Bronchial epithelial cell (primary cell): ENCODE data around the gene TGFB3. TPM values are rescaled to one million over a fixed set of nuclear protein-coding genes. Genes with fewer than 3 reads are reported as not detected.
"Not testable (repeated sequence)": the region's sequence is repeated elsewhere in the genome, so short reads cannot be mapped to it uniquely, and the experiment has no call there.

ENCODE experiments used
- DNase-seq: peaks from one replicate; pipeline ENCODE4 v3.0.0-alpha.2; 2010; ENCODE audit warnings: low read depth
- FAIRE-seq: peaks from 2 replicates; lab custom pipeline; 2011; peaks lifted over from hg19 to GRCh38; lab: Jason Lieb, UNC
- H3K27me3 ChIP-seq: 2 replicates; pipeline ENCODE4 v1.5.1; 2011; ENCODE audit warnings: low read length; ENCODE audit not compliant: control insufficient read depth, insufficient read depth
- H3K36me3 ChIP-seq: 2 replicates; pipeline ENCODE4 v1.5.1; 2011; ENCODE audit warnings: low read length; ENCODE audit not compliant: control insufficient read depth, insufficient read depth
- H3K4me3 ChIP-seq: 2 replicates; pipeline ENCODE4 v1.5.1; 2011; ENCODE audit warnings: mild to moderate bottlenecking, low read depth, low read length, control low read depth
- CTCF ChIP-seq: IDR thresholded peaks from 2 replicates; pipeline ENCODE4 v1.5.1; 2011; ENCODE audit warnings: mild to moderate bottlenecking, moderate library complexity, low read length, control low read depth, inconsistent platforms; ENCODE audit not compliant: insufficient read depth, severe bottlenecking
- total RNA-seq: library from RNA; depleted of rRNA; stranded (reverse); fragments of >200 nt; gene quantifications from 2 replicates; pipeline ENCODE4 v1.2.1, GENCODE V29; 2014

The TGFB3 gene
- total RNA-seq, 1 donor from 2014 or later = 1.3 TPM

DNA sequence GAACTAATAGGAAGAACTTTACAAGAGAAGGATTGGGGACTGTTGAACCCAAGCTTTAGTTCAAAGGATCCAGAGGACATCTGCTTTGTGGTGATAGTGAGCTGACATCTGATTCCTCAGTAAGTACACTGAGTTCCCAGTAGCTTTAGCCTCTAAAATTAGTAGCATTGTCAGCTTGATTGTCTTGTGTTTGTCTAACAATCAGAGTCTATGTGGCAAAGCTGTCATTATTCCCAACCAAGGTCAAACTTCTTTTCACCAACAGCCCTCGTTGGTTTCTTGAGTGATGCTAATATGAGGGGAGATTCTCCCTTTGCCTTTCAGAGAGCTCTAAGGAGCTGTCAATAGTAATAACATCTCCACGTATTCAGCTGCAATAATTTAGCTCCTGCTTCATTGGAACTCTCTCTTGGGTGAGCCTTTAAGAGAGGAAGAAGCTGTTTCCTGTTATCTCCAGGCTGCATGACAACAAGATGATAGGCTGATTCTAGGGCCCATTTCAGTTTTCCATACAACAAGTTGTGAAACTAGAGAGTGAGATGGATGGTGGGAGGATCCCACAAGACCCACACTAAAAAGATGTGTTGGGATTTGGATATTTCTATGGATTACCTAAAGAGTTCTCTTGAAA, 46.7 kb downstream of the TGFB3 start:
- FAIRE-seq = no peak
- Histone ChIP-seq H3K27me3 (no peaks in the 10 kb centered on the region), H3K36me3 (no peaks in the 10 kb centered on the region), H3K4me3 (no peak overlapping the region)
- no peak for DNase-seq
- no peak for TF ChIP-seq CTCF

DNA sequence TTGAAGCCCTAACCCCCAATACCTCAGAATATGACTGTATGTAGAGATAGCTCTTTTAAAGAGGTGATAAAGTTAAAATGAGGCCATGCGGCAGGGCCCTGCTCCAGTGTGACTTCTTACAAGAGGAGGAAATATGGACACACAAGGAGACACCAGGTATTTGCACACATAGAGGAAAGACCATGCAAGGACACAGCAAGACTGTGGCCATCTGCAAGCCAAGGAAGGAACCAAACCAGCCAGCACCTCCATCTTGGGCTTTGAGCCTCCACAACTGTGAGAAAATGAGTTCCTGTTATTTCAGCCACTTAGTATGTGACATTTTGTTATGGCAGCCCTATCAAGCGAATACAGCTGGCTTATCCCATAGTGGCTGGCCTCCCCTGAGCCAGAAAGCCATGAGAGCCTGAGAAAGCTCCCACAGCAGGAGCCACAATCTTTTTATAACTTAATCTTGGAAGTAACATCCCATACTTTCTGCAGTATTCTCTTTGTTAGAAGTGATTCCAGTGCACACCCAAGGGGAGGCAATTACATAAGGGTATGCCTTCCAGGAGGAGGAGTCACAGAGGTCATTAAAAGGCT, 48.0 kb downstream of the TGFB3 start:
- no peak overlapping the region for H3K4me3 ChIP-seq
- FAIRE-seq = peak; percentile 28

GRCh38 chr14:75928690-75929181, 53.1 kb downstream of the TGFB3 start:
- DNase-seq (no peak), FAIRE-seq (no peak)
- no peak overlapping the region for H3K4me3 ChIP-seq
- H3K27me3 ChIP-seq = no peaks in the 10 kb centered on the region
- TF ChIP-seq CTCF = no peak
- H3K36me3 ChIP-seq = no peaks in the 10 kb centered on the region

More for the DNA sequence above, 48.0 kb downstream of the TGFB3 start:
- Histone ChIP-seq H3K36me3 (no peaks in the 10 kb centered on the region), H3K27me3 (no peaks in the 10 kb centered on the region)
- DNase-seq = no peak
- no peak for TF ChIP-seq CTCF

- Histone ChIP-seq H3K4me3 (no peak overlapping the region), H3K27me3 (no peaks in the 10 kb centered on the region), H3K36me3 (no peaks in the 10 kb centered on the region)
- FAIRE-seq (no peak), DNase-seq (no peak)
- TF ChIP-seq CTCF = no peak
Observed at GRCh38 chr14:75927564-75928087, 54.2 kb downstream of the TGFB3 start.

DNA sequence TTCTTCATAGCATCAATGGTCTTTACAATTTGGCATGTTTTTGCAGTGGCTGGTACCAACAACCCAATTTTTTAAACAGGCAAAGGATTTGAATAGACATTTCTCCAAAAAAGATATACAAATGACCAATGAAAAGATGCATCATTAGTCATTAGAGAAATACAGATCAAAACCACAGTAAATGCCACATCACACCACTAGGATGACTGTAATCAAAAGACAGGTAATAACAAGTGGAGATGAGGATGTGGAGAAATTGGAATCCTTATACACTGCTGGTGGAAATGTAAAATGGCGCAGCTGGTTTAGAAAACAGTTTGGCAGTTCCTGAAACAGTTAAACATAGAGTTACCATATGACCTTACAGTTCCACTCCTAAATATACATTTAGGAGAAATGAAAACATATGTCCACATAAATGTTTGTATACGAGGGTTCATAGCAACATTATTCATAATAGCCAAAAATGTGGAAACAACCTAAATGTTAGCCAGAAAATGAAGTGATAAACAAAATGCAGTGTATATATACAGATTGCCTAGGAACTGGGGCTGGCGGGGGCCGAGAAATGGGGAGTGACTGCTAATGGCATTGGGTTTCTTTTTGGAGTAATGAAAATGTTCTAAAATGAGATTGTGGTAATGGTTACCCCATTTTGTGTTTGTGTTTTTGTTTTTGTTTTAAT, 55.2 kb downstream of the TGFB3 start:
- no peaks in the 10 kb centered on the region for H3K27me3 ChIP-seq

DNA sequence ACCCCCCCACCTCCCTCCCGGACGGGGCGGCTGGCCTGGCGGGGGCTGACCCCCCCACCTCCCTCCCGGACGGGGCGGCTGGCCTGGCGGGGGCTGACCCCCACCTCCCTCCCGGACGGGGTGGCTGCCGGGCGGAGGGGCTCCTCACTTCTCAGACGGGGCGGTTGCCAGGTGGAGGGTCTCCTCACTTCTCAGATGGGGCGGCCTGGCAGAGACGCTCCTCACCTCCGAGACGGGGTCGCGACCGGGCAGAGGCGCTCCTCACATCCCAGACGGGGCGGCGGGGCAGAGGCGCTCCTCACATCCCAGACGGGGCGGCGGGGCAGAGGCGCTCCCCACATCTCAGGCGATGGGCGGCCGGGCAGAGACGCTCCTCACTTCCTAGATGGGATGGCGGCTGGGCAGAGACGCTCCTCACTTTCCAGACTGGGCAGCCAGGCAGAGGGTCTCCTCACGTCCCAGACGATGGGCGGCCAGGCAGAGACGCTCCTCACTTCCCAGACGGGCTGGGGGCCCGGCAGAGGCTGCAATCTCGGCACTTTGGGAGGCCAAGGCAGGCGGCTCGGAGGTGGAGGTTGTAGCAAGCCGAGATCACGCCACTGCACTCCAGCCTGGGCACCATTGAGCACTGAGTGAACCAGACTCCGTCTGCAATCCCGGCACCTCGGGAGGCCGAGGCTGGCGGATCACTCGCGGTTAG, 56.5 kb downstream of the TGFB3 start:
- DNase-seq, H3K36me3 ChIP-seq, FAIRE-seq, H3K27me3 ChIP-seq, H3K4me3 ChIP-seq: not testable (repeated sequence)

More for the DNA sequence above, 55.2 kb downstream of the TGFB3 start:
- no peaks in the 10 kb centered on the region for H3K36me3 ChIP-seq
- peak; percentile 6 for TF ChIP-seq CTCF
- FAIRE-seq = no peak
- no peak overlapping the region for H3K4me3 ChIP-seq
- peak; percentile 88 for DNase-seq

DNA sequence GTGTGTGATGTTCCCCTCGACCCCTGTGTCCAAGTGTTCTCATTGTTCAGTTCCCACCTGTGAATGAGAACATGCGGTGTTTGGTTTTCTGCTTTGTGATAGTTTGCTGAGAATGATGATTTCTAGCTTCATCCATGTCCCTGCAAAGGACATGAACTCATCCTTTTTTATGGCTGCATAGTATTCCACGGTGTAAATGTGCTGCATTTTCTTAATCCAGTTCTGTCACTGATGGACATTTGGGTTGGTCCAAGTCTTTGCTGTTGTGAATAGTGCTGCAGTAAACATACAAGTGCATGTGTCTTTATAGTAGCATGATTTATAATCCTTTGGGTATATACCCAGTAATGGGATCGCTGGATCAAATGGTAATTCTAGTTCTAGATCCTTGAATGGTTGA, 61.4 kb downstream of the TGFB3 start:
- not testable (repeated sequence) for H3K27me3 ChIP-seq, H3K36me3 ChIP-seq, DNase-seq, H3K4me3 ChIP-seq, FAIRE-seq
